HepG2 (cell line): ENCODE measurements around the gene GADD45GIP1. TPM values are rescaled to one million over a fixed set of nuclear protein-coding genes. Genes with fewer than 3 reads are reported as not detected.

Source experiments
- CAMTA2 ChIP-seq: sonication (generic); formaldehyde crosslinking; IDR thresholded peaks from 2 replicates; pipeline ENCODE4 v1.4.0; 2020; ENCODE audit warnings: mild to moderate bottlenecking, missing genetic modification reagents, borderline replicate concordance
- FOSL1 ChIP-seq: sonication (generic); formaldehyde crosslinking; IDR thresholded peaks from 2 replicates; pipeline ENCODE4 v1.9.0; 2021; ENCODE audit warnings: missing genetic modification reagents, borderline replicate concordance
- GATAD2A ChIP-seq: IDR thresholded peaks from 2 replicates; pipeline ENCODE4 v1.6.1; 2016
- HMG20A ChIP-seq: IDR thresholded peaks from 2 replicates; pipeline ENCODE4 v1.6.1; 2016; ENCODE audit warnings: borderline replicate concordance
- HOXA9 ChIP-seq: sonication (generic); formaldehyde crosslinking; IDR thresholded peaks from 2 replicates; pipeline ENCODE4 v1.8.1; 2022; ENCODE audit warnings: missing genetic modification reagents, mild to moderate bottlenecking, moderate library complexity, borderline replicate concordance
- IRF2 ChIP-seq: IDR thresholded peaks from 2 replicates; pipeline ENCODE4 v1.6.1; 2018; ENCODE audit warnings: missing genetic modification reagents, missing compliant biosample characterization
- MED13 ChIP-seq: sonication (generic); formaldehyde crosslinking; IDR thresholded peaks from 2 replicates; pipeline ENCODE4 v1.5.0; 2020; ENCODE audit warnings: missing genetic modification reagents
- NBN ChIP-seq: fragments of 450-650 bp; conservative IDR thresholded peaks from 2 replicates; pipeline ENCODE4 v1.6.1; 2017
- NCOA2 ChIP-seq: sonication (generic); formaldehyde crosslinking; IDR thresholded peaks from 2 replicates; pipeline ENCODE4 v1.8.0; 2022; ENCODE audit warnings: inconsistent platforms
- NFRKB ChIP-seq: fragments of 450-650 bp; IDR thresholded peaks from 2 replicates; pipeline ENCODE4 v1.6.1; 2017
- NR2F6 ChIP-seq, 2 experiments: IDR thresholded peaks; 2 replicates each; pipeline ENCODE4 v1.6.1; 2016; ENCODE audit warnings: antibody characterized with exemption in 1 of 2, mild to moderate bottlenecking in 1 of 2
- ZFP36L1 ChIP-seq: sonication (generic); formaldehyde crosslinking; IDR thresholded peaks from 2 replicates; pipeline ENCODE4 v1.8.0; 2022; ENCODE audit warnings: mild to moderate bottlenecking, missing genetic modification reagents, moderate library complexity
- ZFX ChIP-seq: sonication (generic); formaldehyde crosslinking; IDR thresholded peaks from 2 replicates; pipeline ENCODE4 v1.4.0; 2020; ENCODE audit warnings: mild to moderate bottlenecking, low read depth, missing genetic modification reagents, moderate library complexity
- ZNF12 ChIP-seq: sonication (generic); formaldehyde crosslinking; IDR thresholded peaks from 2 replicates; pipeline ENCODE4 v1.5.0; 2020; ENCODE audit warnings: missing genetic modification reagents
- ZNF121 ChIP-seq: sonication (generic); formaldehyde crosslinking; IDR thresholded peaks from 2 replicates; pipeline ENCODE4 v1.5.0; 2020; ENCODE audit warnings: mild to moderate bottlenecking, missing genetic modification reagents
- ZNF224 ChIP-seq: sonication (generic); formaldehyde crosslinking; IDR thresholded peaks from 2 replicates; pipeline ENCODE4 v1.5.0; 2020; ENCODE audit warnings: mild to moderate bottlenecking, missing genetic modification reagents
- ZNF256 ChIP-seq: sonication (generic); formaldehyde crosslinking; conservative IDR thresholded peaks from 2 replicates; pipeline ENCODE4 v1.4.0; 2020; ENCODE audit warnings: missing genetic modification reagents
- ZNF292 ChIP-seq: sonication (generic); formaldehyde crosslinking; IDR thresholded peaks from 2 replicates; pipeline ENCODE4 v1.8.1; 2022; ENCODE audit warnings: mild to moderate bottlenecking, low read depth, missing genetic modification reagents, borderline replicate concordance
- ZNF547 ChIP-seq: sonication (generic); formaldehyde crosslinking; IDR thresholded peaks from 2 replicates; pipeline ENCODE4 v1.5.1; 2020; ENCODE audit warnings: mild to moderate bottlenecking, missing genetic modification reagents
- ZNF605 ChIP-seq: sonication (generic); formaldehyde crosslinking; IDR thresholded peaks from 2 replicates; pipeline ENCODE4 v1.8.0; 2022; ENCODE audit warnings: mild to moderate bottlenecking, missing genetic modification reagents
- ZNF781 ChIP-seq: sonication (generic); formaldehyde crosslinking; IDR thresholded peaks from 2 replicates; pipeline ENCODE4 v1.5.1; 2020; ENCODE audit warnings: borderline replicate concordance, mild to moderate bottlenecking, missing genetic modification reagents; ENCODE audit errors: not compliant biosample characterization
- polyA plus RNA-seq, 8 experiments: library from polyadenylated mRNA; depleted of rRNA in 3 of 8; stranded (reverse) in 7 of 8; unstranded in 1 of 8; fragments of >200 nt; fragmentation: Illumina TruSeq in 4 of 8; extraction: Trizol in 4 of 8; gene quantifications; 2 replicates each; pipeline versions ENCODE4 v1.2.1 to v1.2.3, GENCODE V29; 2011 to 2016; ENCODE audit warnings: low read depth in 4 of 8, missing spikeins in 1 of 8, mixed read lengths in 1 of 8; ENCODE audit not compliant: insufficient read depth in 1 of 8
- total RNA-seq, 5 experiments: library from RNA; depleted of rRNA; stranded (reverse); fragments of >200 nt; fragmentation: Illumina TruSeq; extraction: Trizol; gene quantifications; 2 replicates each; pipeline ENCODE4 v1.2.3, GENCODE V29; 2016; ENCODE audit warnings: low read depth in 1 of 5
- TF ChIP-seq, protein P1 (sequence below): sonication (generic); formaldehyde crosslinking; IDR thresholded peaks from 2 replicates; pipeline ENCODE4 v1.4.0; 2020; ENCODE audit warnings: missing genetic modification reagents
- TF ChIP-seq, protein P2 (sequence below): sonication (generic); formaldehyde crosslinking; conservative IDR thresholded peaks from 2 replicates; pipeline ENCODE4 v1.8.0; 2022; ENCODE audit warnings: low read depth, missing genetic modification reagents
- TF ChIP-seq, protein P3 (sequence below): IDR thresholded peaks from 2 replicates; pipeline ENCODE4 v1.4.0; 2020; ENCODE audit warnings: mild to moderate bottlenecking, missing genetic modification reagents

The GADD45GIP1 gene
- total and polyA plus RNA-seq, 2 of the 13 experiments (the other 11 are each of a cell fraction or from before 2014, with no cell fraction given): 24.6 to 30.7 TPM

GRCh38 chr19:12956446-12957388 lies at the start of gene GADD45GIP1 (continued):
- TF ChIP-seq, protein P1, sequence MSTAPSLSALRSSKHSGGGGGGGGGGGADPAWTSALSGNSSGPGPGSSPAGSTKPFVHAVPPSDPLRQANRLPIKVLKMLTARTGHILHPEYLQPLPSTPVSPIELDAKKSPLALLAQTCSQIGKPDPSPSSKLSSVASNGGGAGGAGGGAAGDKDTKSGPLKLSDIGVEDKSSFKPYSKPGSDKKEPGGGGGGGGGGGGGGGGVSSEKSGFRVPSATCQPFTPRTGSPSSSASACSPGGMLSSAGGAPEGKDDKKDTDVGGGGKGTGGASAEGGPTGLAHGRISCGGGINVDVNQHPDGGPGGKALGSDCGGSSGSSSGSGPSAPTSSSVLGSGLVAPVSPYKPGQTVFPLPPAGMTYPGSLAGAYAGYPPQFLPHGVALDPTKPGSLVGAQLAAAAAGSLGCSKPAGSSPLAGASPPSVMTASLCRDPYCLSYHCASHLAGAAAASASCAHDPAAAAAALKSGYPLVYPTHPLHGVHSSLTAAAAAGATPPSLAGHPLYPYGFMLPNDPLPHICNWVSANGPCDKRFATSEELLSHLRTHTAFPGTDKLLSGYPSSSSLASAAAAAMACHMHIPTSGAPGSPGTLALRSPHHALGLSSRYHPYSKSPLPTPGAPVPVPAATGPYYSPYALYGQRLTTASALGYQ (CRISPR knock-in tag): no peak; the same call in 1 of the 2 replicates
- TF ChIP-seq GATAD2A (CRISPR knock-in tag) (peak; percentile 47; the same call in 1 of the 2 replicates), HMG20A (CRISPR knock-in tag) (no peak), HOXA9 (CRISPR knock-in tag) (no peak), ZNF292 (CRISPR knock-in tag) (no peak), NCOA2 (no peak), ZNF256 (CRISPR knock-in tag) (no peak), NBN (no peak), ZNF781 (CRISPR knock-in tag) (no peak), NFRKB (no peak), ZNF121 (CRISPR knock-in tag) (peak; percentile 95), ZNF224 (peak; percentile 30; the same call in 1 of the 2 replicates), FOSL1 (no peak), ZNF605 (CRISPR knock-in tag) (no peak; the same call in 1 of the 2 replicates), ZNF547 (CRISPR knock-in tag) (no peak; the same call in 1 of the 2 replicates), ZFX (CRISPR knock-in tag) (peak; percentile 93), CAMTA2 (CRISPR knock-in tag) (no peak), MED13 (CRISPR knock-in tag) (no peak; the same call in 1 of the 2 replicates), NR2F6 (IDR thresholded peaks at IDR 0.05) (no peak), NR2F6 (CRISPR knock-in tag; IDR thresholded peaks at IDR 0.05) (no peak), ZFP36L1 (CRISPR knock-in tag) (no peak), ZNF12 (CRISPR knock-in tag) (no peak; the same call in 1 of the 2 replicates), IRF2 (CRISPR knock-in tag) (no peak)
- TF ChIP-seq, protein P2, sequence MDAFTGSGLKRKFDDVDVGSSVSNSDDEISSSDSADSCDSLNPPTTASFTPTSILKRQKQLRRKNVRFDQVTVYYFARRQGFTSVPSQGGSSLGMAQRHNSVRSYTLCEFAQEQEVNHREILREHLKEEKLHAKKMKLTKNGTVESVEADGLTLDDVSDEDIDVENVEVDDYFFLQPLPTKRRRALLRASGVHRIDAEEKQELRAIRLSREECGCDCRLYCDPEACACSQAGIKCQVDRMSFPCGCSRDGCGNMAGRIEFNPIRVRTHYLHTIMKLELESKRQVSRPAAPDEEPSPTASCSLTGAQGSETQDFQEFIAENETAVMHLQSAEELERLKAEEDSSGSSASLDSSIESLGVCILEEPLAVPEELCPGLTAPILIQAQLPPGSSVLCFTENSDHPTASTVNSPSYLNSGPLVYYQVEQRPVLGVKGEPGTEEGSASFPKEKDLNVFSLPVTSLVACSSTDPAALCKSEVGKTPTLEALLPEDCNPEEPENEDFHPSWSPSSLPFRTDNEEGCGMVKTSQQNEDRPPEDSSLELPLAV (CRISPR knock-in tag): no peak
- TF ChIP-seq, protein P3, sequence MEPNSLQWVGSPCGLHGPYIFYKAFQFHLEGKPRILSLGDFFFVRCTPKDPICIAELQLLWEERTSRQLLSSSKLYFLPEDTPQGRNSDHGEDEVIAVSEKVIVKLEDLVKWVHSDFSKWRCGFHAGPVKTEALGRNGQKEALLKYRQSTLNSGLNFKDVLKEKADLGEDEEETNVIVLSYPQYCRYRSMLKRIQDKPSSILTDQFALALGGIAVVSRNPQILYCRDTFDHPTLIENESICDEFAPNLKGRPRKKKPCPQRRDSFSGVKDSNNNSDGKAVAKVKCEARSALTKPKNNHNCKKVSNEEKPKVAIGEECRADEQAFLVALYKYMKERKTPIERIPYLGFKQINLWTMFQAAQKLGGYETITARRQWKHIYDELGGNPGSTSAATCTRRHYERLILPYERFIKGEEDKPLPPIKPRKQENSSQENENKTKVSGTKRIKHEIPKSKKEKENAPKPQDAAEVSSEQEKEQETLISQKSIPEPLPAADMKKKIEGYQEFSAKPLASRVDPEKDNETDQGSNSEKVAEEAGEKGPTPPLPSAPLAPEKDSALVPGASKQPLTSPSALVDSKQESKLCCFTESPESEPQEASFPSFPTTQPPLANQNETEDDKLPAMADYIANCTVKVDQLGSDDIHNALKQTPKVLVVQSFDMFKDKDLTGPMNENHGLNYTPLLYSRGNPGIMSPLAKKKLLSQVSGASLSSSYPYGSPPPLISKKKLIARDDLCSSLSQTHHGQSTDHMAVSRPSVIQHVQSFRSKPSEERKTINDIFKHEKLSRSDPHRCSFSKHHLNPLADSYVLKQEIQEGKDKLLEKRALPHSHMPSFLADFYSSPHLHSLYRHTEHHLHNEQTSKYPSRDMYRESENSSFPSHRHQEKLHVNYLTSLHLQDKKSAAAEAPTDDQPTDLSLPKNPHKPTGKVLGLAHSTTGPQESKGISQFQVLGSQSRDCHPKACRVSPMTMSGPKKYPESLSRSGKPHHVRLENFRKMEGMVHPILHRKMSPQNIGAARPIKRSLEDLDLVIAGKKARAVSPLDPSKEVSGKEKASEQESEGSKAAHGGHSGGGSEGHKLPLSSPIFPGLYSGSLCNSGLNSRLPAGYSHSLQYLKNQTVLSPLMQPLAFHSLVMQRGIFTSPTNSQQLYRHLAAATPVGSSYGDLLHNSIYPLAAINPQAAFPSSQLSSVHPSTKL (CRISPR knock-in tag): 0 out of 2 replicates have a peak, but pooled peaks have one; percentile 12
